A673 (cell line): ENCODE results near the gene FLOT2.

Source experiments
- EZH2 ChIP-seq: fragments of 200-600 bp; sonication (generic); IDR thresholded peaks from 2 replicates; pipeline ENCODE4 v1.6.1; 2017; ENCODE audit warnings: borderline replicate concordance, low read depth, mild to moderate bottlenecking, mixed read lengths, antibody characterized with exemption, low read length; ENCODE audit not compliant: poor library complexity, severe bottlenecking
- TF ChIP-seq, protein P1 (sequence below): fragments of 300-800, 200-600 bp; sonication (generic); conservative IDR thresholded peaks from 2 replicates; pipeline ENCODE4 v1.5.1; 2017; ENCODE audit warnings: low read depth, mild to moderate bottlenecking, antibody characterized with exemption, low read length, moderate library complexity, mixed read lengths

GRCh38 chr17:28854457-28855335 lies 42.8 kb downstream of the FLOT2 start, which contains the start of gene ERAL1:
- no peak for TF ChIP-seq EZH2
- TF ChIP-seq, protein P1, sequence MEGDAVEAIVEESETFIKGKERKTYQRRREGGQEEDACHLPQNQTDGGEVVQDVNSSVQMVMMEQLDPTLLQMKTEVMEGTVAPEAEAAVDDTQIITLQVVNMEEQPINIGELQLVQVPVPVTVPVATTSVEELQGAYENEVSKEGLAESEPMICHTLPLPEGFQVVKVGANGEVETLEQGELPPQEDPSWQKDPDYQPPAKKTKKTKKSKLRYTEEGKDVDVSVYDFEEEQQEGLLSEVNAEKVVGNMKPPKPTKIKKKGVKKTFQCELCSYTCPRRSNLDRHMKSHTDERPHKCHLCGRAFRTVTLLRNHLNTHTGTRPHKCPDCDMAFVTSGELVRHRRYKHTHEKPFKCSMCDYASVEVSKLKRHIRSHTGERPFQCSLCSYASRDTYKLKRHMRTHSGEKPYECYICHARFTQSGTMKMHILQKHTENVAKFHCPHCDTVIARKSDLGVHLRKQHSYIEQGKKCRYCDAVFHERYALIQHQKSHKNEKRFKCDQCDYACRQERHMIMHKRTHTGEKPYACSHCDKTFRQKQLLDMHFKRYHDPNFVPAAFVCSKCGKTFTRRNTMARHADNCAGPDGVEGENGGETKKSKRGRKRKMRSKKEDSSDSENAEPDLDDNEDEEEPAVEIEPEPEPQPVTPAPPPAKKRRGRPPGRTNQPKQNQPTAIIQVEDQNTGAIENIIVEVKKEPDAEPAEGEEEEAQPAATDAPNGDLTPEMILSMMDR, result no peak
